Activated CD8-positive, alpha-beta memory T cell treated with anti-CD3 and anti-CD28 coated beads, Interleukin-2, amount 10 ng/mL, durations not matched to agents 7 days and 5 days (primary cell): ENCODE results near the gene CD53. TPM values are rescaled to one million over a fixed set of nuclear protein-coding genes. Genes with fewer than 3 reads are reported as not detected.
"Not testable (repeated sequence)": the region's sequence is repeated elsewhere in the genome, so short reads cannot be mapped to it uniquely, and the experiment has no call there.

Experiments
- ATAC-seq: fragments of 150-1000 bp; cut with Tn5 transposase; one replicate; pipeline ENCODE4 v1.10.0; 2021; ENCODE audit warnings: moderate library complexity
- CTCF ChIA-PET: fragments of 350-600 bp; sonication (Branson Sonifier 250); formaldehyde crosslinking; loops from one replicate; lab custom pipeline; 2021; ENCODE audit warnings: antibody characterized with exemption; lab: Charles Lee
- DNase-seq: peaks from one replicate; pipeline ENCODE4 v3.0.0-alpha.2; 2020
- H3K27ac Mint-ChIP-seq: one replicate; pipeline ENCODE4 v1.8.0; 2021; ENCODE audit warnings: mild to moderate bottlenecking, mixed read lengths
- H3K27me3 Mint-ChIP-seq: one replicate; pipeline ENCODE4 v1.8.0; 2021; ENCODE audit warnings: mixed read lengths
- H3K36me3 Mint-ChIP-seq: one replicate; pipeline ENCODE4 v1.8.0; 2021; ENCODE audit warnings: mild to moderate bottlenecking, mixed read lengths
- H3K4me1 Mint-ChIP-seq: one replicate; pipeline ENCODE4 v1.8.0; 2021; ENCODE audit warnings: mixed read lengths
- H3K4me3 Mint-ChIP-seq: one replicate; pipeline ENCODE4 v1.8.0; 2021; ENCODE audit warnings: mild to moderate bottlenecking, moderate library complexity, mixed read lengths
- H3K9me3 Mint-ChIP-seq: one replicate; pipeline ENCODE4 v1.8.0; 2022; ENCODE audit warnings: low read depth, mixed read lengths
- total RNA-seq, 2 experiments: library from RNA; stranded (reverse); gene quantifications; one replicate each; pipeline ENCODE4 v1.2.3, GENCODE V29; 2021

Gene CD53
- total RNA-seq: 100 to 1,000 TPM; 403 to 439 TPM

GRCh38 chr1:110872745-110873720 lies at the start of gene CD53:
Gene CD53 (plus strand): TSS chr1:110873148. CDS start chr1:110891409, 18,261 bp downstream.
- peaks cover 43% of the 10 kb centered on the region for H3K36me3 Mint-ChIP-seq
- peak within 1 kb of the TSS; percentile 92 for H3K27ac Mint-ChIP-seq

GRCh38 chr1:110824192-110824591 lies 48.8 kb upstream of the CD53 start:
- Mint-ChIP-seq H3K4me1 (no peaks in the 10 kb centered on the region), H3K36me3 (peaks cover 5% of the 10 kb centered on the region), H3K27me3 (peaks cover 5% of the 10 kb centered on the region), H3K4me3 (no peak overlapping the region), H3K27ac (no peak overlapping the region), H3K9me3 (no peaks in the 10 kb centered on the region)
- DNase-seq (no peak), ATAC-seq (no peak)
- CTCF ChIA-PET: interaction anchor here (1.6 kb wide), 1 partner anchor 328 kb away, joined by 3 read pairs; no protein-coding TSS in a partner anchor

More at GRCh38 chr1:110872745-110873720, at the start of gene CD53:
- CTCF ChIA-PET: interaction anchor here (0.8 to 3.5 kb wide), 14 partner anchors 20 to 350 kb away, joined by 3 to 17 read pairs (median 4); partner anchors contain the start of genes KCNA3 and LRIF1
- Mint-ChIP-seq H3K4me1 (peaks cover 28% of the 10 kb centered on the region), H3K4me3 (peak within 1 kb of the TSS; percentile 92), H3K27me3 (no peaks in the 10 kb centered on the region), H3K9me3 (peaks cover 3% of the 10 kb centered on the region)
- peak; percentile 40 for ATAC-seq
- DNase-seq: peak; percentile 75

GRCh38 chr1:110829955-110830553 lies 42.9 kb upstream of the CD53 start:
- peaks cover 5% of the 10 kb centered on the region for H3K4me1 Mint-ChIP-seq
- peaks cover 5% of the 10 kb centered on the region for H3K27me3 Mint-ChIP-seq
- CTCF ChIA-PET: interaction anchor here (0.6 to 3.9 kb wide), 13 partner anchors 10 to 517 kb away, joined by 3 to 104 read pairs (median 4); no protein-coding TSS in a partner anchor
- peak; percentile 46 for DNase-seq
- H3K27ac Mint-ChIP-seq: no peak overlapping the region
- H3K4me3 Mint-ChIP-seq: no peak overlapping the region
- H3K36me3 Mint-ChIP-seq: peaks cover 4% of the 10 kb centered on the region
- ATAC-seq: peak; percentile 83
- H3K9me3 Mint-ChIP-seq: no peaks in the 10 kb centered on the region

GRCh38 chr1:110833779-110834178 lies 39.2 kb upstream of the CD53 start:
- H3K27me3 Mint-ChIP-seq: peaks cover 11% of the 10 kb centered on the region
- H3K27ac Mint-ChIP-seq, H3K4me1 Mint-ChIP-seq, ATAC-seq, H3K4me3 Mint-ChIP-seq, DNase-seq, H3K9me3 Mint-ChIP-seq, H3K36me3 Mint-ChIP-seq: not testable (repeated sequence)
- CTCF ChIA-PET: interaction anchor here (0.6 to 1.0 kb wide), 2 partner anchors 51 to 214 kb away, joined by 3 read pairs; no protein-coding TSS in a partner anchor

- no peak overlapping the region for H3K27ac Mint-ChIP-seq
- no peaks in the 10 kb centered on the region for H3K9me3 Mint-ChIP-seq
- CTCF ChIA-PET: interaction anchor here (1.8 kb wide), 1 partner anchor 17 kb away, joined by 4 read pairs; no protein-coding TSS in a partner anchor
- DNase-seq (no peak), ATAC-seq (no peak)
- H3K4me3 Mint-ChIP-seq: no peak overlapping the region
- H3K36me3 Mint-ChIP-seq: no peaks in the 10 kb centered on the region
- H3K4me1 Mint-ChIP-seq: no peaks in the 10 kb centered on the region
- peaks cover 6% of the 10 kb centered on the region for H3K27me3 Mint-ChIP-seq
Measured at GRCh38 chr1:110846861-110847260, 26.1 kb upstream of the CD53 start.

GRCh38 chr1:110850145-110850544 lies 22.8 kb upstream of the CD53 start:
- Mint-ChIP-seq H3K27me3 (no peaks in the 10 kb centered on the region), H3K9me3 (no peaks in the 10 kb centered on the region), H3K27ac (no peak overlapping the region), H3K4me1 (peaks cover 4% of the 10 kb centered on the region), H3K36me3 (no peaks in the 10 kb centered on the region), H3K4me3 (no peak overlapping the region)
- DNase-seq (no peak), ATAC-seq (no peak)
- CTCF ChIA-PET: interaction anchor here (1.1 kb wide), 1 partner anchor 66 kb away, joined by 3 read pairs; no protein-coding TSS in a partner anchor

GRCh38 chr1:110850627-110851026 lies 22.3 kb upstream of the CD53 start:
- peaks cover 4% of the 10 kb centered on the region for H3K4me1 Mint-ChIP-seq
- no peaks in the 10 kb centered on the region for H3K36me3 Mint-ChIP-seq
- ATAC-seq: no peak
- H3K4me3 Mint-ChIP-seq: no peak overlapping the region
- H3K9me3 Mint-ChIP-seq: no peaks in the 10 kb centered on the region
- no peak for DNase-seq
- no peak overlapping the region for H3K27ac Mint-ChIP-seq
- CTCF ChIA-PET: interaction anchor here (1.1 kb wide), 1 partner anchor 67 kb away, joined by 3 read pairs; no protein-coding TSS in a partner anchor
- no peaks in the 10 kb centered on the region for H3K27me3 Mint-ChIP-seq

GRCh38 chr1:110853135-110853534 lies 19.8 kb upstream of the CD53 start:
- peaks cover 5% of the 10 kb centered on the region for H3K27me3 Mint-ChIP-seq
- ATAC-seq (no peak), DNase-seq (no peak)
- H3K4me3 Mint-ChIP-seq: no peak overlapping the region
- no peak overlapping the region for H3K27ac Mint-ChIP-seq
- peaks cover 4% of the 10 kb centered on the region for H3K4me1 Mint-ChIP-seq
- H3K36me3 Mint-ChIP-seq: no peaks in the 10 kb centered on the region
- H3K9me3 Mint-ChIP-seq: no peaks in the 10 kb centered on the region
- CTCF ChIA-PET: no interaction called here

- Mint-ChIP-seq H3K4me1 (peaks cover 7% of the 10 kb centered on the region), H3K36me3 (no peaks in the 10 kb centered on the region), H3K27me3 (peaks cover 5% of the 10 kb centered on the region), H3K4me3 (no peak overlapping the region), H3K9me3 (no peaks in the 10 kb centered on the region), H3K27ac (no peak overlapping the region)
- no peak for ATAC-seq
- no peak for DNase-seq
- CTCF ChIA-PET: no interaction called here
Measured at GRCh38 chr1:110856410-110856809, 16.5 kb upstream of the CD53 start.

- CTCF ChIA-PET: no interaction called here
- peaks cover 2% of the 10 kb centered on the region for H3K9me3 Mint-ChIP-seq
- peaks cover 5% of the 10 kb centered on the region for H3K4me1 Mint-ChIP-seq
- no peak for ATAC-seq
- peaks cover 5% of the 10 kb centered on the region for H3K27me3 Mint-ChIP-seq
- H3K4me3 Mint-ChIP-seq: no peak overlapping the region
- H3K27ac Mint-ChIP-seq: no peak overlapping the region
- H3K36me3 Mint-ChIP-seq: peaks cover 2% of the 10 kb centered on the region
- DNase-seq: no peak
Measured at GRCh38 chr1:110857964-110858948, 14.7 kb upstream of the CD53 start.

GRCh38 chr1:110859062-110859461 lies 13.9 kb upstream of the CD53 start:
- Mint-ChIP-seq H3K36me3 (peaks cover 7% of the 10 kb centered on the region), H3K4me3 (no peak overlapping the region), H3K4me1 (peaks cover 3% of the 10 kb centered on the region), H3K9me3 (peaks cover 2% of the 10 kb centered on the region), H3K27ac (no peak overlapping the region), H3K27me3 (peaks cover 5% of the 10 kb centered on the region)
- CTCF ChIA-PET: no interaction called here
- no peak for ATAC-seq
- DNase-seq: no peak

GRCh38 chr1:110860174-110860573 lies 12.8 kb upstream of the CD53 start:
- CTCF ChIA-PET: no interaction called here
- no peak for ATAC-seq
- peaks cover 17% of the 10 kb centered on the region for H3K36me3 Mint-ChIP-seq
- no peak overlapping the region for H3K27ac Mint-ChIP-seq
- peaks cover 5% of the 10 kb centered on the region for H3K27me3 Mint-ChIP-seq
- H3K4me1 Mint-ChIP-seq: peaks cover 3% of the 10 kb centered on the region
- DNase-seq: no peak
- H3K9me3 Mint-ChIP-seq: peaks cover 9% of the 10 kb centered on the region
- no peak overlapping the region for H3K4me3 Mint-ChIP-seq
